GM12878 (cell line): ENCODE results near the gene AJUBA. TPM values are rescaled to one million over a fixed set of nuclear protein-coding genes. Genes with fewer than 3 reads are reported as not detected.
A peak's percentile ranks its signal among the peaks of the same experiment; 100 is the strongest.

Experiments used
- ATAC-seq: fragments of 200-7000 bp; cut with Tn5 transposase; 3 replicates; pipeline ENCODE4 v1.9.1; 2020; ENCODE audit warnings: mild to moderate bottlenecking, moderate library complexity
- BruUV-seq: library from RNA; stranded (reverse); fragments of 400-500 nt; replicated peaks from 2 replicates; lab custom pipeline; 2021; lab: Mats Ljungman, UMichigan
- CTCF ChIA-PET: fragments of 300-600 bp; sonication (Branson Sonifier 250); formaldehyde crosslinking; extraction: SDS; loops from one replicate; lab custom pipeline; 2021; ENCODE audit warnings: inconsistent platforms; lab: Yijun Ruan, JAX
- POLR2A ChIA-PET: fragments of 350-600 bp; formaldehyde crosslinking; extraction: SDS; loops from one replicate; lab custom pipeline; 2021; ENCODE audit warnings: inconsistent platforms; lab: Charles Lee
- RAD21 ChIA-PET: fragments of 300-600 bp; sonication (Branson Sonifier 250); formaldehyde crosslinking; loops from one replicate; lab custom pipeline; 2023; ENCODE audit warnings: antibody characterized with exemption; ENCODE audit not compliant: unreplicated experiment; lab: Charles Lee
- SMC1A ChIA-PET: fragments of 300-600 bp; sonication (Branson Sonifier 250); formaldehyde crosslinking; loops from one replicate; lab custom pipeline; 2023; ENCODE audit not compliant: unreplicated experiment, uncharacterized antibody; lab: Charles Lee
- DNase-seq: peaks from one replicate; pipeline ENCODE4 v3.0.0-alpha.2; 2011; ENCODE audit warnings: low read depth, low spot score
- FAIRE-seq: peaks from 3 replicates; lab custom pipeline; 2011; peaks lifted over from hg19 to GRCh38; lab: Jason Lieb, UNC
- H2AFZ ChIP-seq: 2 replicates; pipeline ENCODE4 v1.6.0; 2011; ENCODE audit warnings: low read depth, low read length, control low read depth; ENCODE audit not compliant: control insufficient read depth
- H3K27ac ChIP-seq: 2 replicates; pipeline ENCODE4 v1.5.1; 2011; ENCODE audit warnings: control low read depth; ENCODE audit not compliant: control insufficient read depth, insufficient read depth
- H3K27me3 ChIP-seq, 2 experiments: replicated peaks in 1 of 2; 2 replicates each; pipeline versions ENCODE4 v1.6.0 to v1.6.1; 2011; ENCODE audit warnings: low read length in 1 of 2; ENCODE audit not compliant: control insufficient read depth in 2 of 2, insufficient read depth in 2 of 2
- H3K36me3 ChIP-seq, 2 experiments: 2 replicates each; pipeline ENCODE4 v1.5.1; 2011; ENCODE audit warnings: low read length in 1 of 2; ENCODE audit not compliant: control insufficient read depth in 2 of 2, insufficient read depth in 2 of 2
- H3K4me1 ChIP-seq: 2 replicates; pipeline ENCODE4 v1.6.1; 2011; ENCODE audit warnings: mild to moderate bottlenecking, low read length, moderate library complexity, mixed read lengths; ENCODE audit not compliant: control insufficient read depth, insufficient read depth
- H3K4me2 ChIP-seq: 2 replicates; pipeline ENCODE4 v1.6.0; 2011; ENCODE audit warnings: control low read depth; ENCODE audit not compliant: control insufficient read depth, insufficient read depth
- H3K4me3 ChIP-seq: fragments of 200-600 bp; sonication (generic); 2 replicates; pipeline ENCODE4 v1.5.1; 2016
- H3K79me2 ChIP-seq: 2 replicates; pipeline ENCODE4 v1.6.0; 2011; ENCODE audit warnings: low read length; ENCODE audit not compliant: control insufficient read depth, insufficient read depth
- H3K9ac ChIP-seq: 2 replicates; pipeline ENCODE4 v1.8.0; 2011; ENCODE audit warnings: low read length, control low read depth, mixed read lengths; ENCODE audit not compliant: control insufficient read depth, insufficient read depth
- H3K9me3 ChIP-seq: replicated peaks from 3 replicates; pipeline ENCODE4 v1.5.1; 2011; ENCODE audit warnings: mild to moderate bottlenecking, low read length; ENCODE audit not compliant: control insufficient read depth, insufficient read depth
- H4K20me1 ChIP-seq: 2 replicates; pipeline ENCODE4 v1.6.0; 2011; ENCODE audit not compliant: control insufficient read depth, insufficient read depth
- CBX3 ChIP-seq: fragments of 200-600 bp; sonication (generic); IDR thresholded peaks from 2 replicates; pipeline ENCODE4 v1.6.1; 2016; ENCODE audit warnings: low read depth, borderline replicate concordance
- CHD1 ChIP-seq: IDR thresholded peaks from 2 replicates; pipeline ENCODE4 v1.6.1; 2012; ENCODE audit warnings: low read depth, low read length, improper control_type of control experiment
- CREM ChIP-seq: IDR thresholded peaks from 2 replicates; pipeline ENCODE4 v1.6.1; 2014; ENCODE audit warnings: antibody characterized with exemption, low read depth
- HCFC1 ChIP-seq: fragments of 150-350 bp; IDR thresholded peaks from 2 replicates; pipeline ENCODE4 v1.6.1; 2014; ENCODE audit warnings: low read length
- KLF5 ChIP-seq: fragments of 450-650 bp; IDR thresholded peaks from 2 replicates; pipeline ENCODE4 v1.6.1; 2014; ENCODE audit warnings: mild to moderate bottlenecking; ENCODE audit not compliant: partially characterized antibody
- NR2C1 ChIP-seq: fragments of 450-650 bp; IDR thresholded peaks from 2 replicates; pipeline ENCODE4 v1.6.1; 2017; ENCODE audit warnings: antibody characterized with exemption, mild to moderate bottlenecking, moderate library complexity
- POU2F2 ChIP-seq: IDR thresholded peaks from 3 replicates; pipeline ENCODE4 v1.6.1; 2011; ENCODE audit warnings: low read depth, mild to moderate bottlenecking, low read length, borderline replicate concordance
- RUNX3 ChIP-seq: IDR thresholded peaks from 2 replicates; pipeline ENCODE4 v1.6.1; 2012; ENCODE audit warnings: low read length, inconsistent platforms
- SRF ChIP-seq, 2 experiments: IDR thresholded peaks; 2 replicates each; pipeline ENCODE4 v1.6.1; 2011; ENCODE audit warnings: low read depth in 2 of 2, low read length in 2 of 2, mild to moderate bottlenecking in 1 of 2, moderate library complexity in 1 of 2
- WRNIP1 ChIP-seq: IDR thresholded peaks from 2 replicates; pipeline ENCODE4 v1.6.1; 2011; ENCODE audit warnings: low read depth, low read length, improper control_type of control experiment, borderline replicate concordance
- ZNF24 ChIP-seq: fragments of 450-650 bp; IDR thresholded peaks from 2 replicates; pipeline ENCODE4 v1.6.1; 2017; ENCODE audit warnings: antibody characterized with exemption, mild to moderate bottlenecking
- ZZZ3 ChIP-seq: IDR thresholded peaks from 2 replicates; pipeline ENCODE4 v1.6.1; 2011; ENCODE audit warnings: low read depth; ENCODE audit not compliant: control insufficient read depth, insufficient read length
- WGBS: methylation state at CpG from one replicate; pipeline ENCODE4 v1.1.6; 2016; ENCODE audit warnings: low lambda C conversion rate; ENCODE audit not compliant: insufficient replicate concordance, insufficient coverage; ENCODE audit errors: missing lambda C conversion rate; 5-methylcytosine and 5-hydroxymethylcytosine counted together
- in situ Hi-C: fragments of 300-500 bp; cut with MboI; formaldehyde crosslinking; loops from 9 replicates; pipeline ENCODE4 v1.14.3; 2018; ENCODE audit warnings: mixed read lengths
- intact Hi-C: fragments of 100-400 bp; cut with micrococcal nuclease; formaldehyde crosslinking; loops from one replicate; pipeline ENCODE4 v1.14.2; 2022; ENCODE audit not compliant: unreplicated experiment
- polyA plus RNA-seq, 11 experiments: library from polyadenylated mRNA; depleted of rRNA in 4 of 11; unstranded in 6 of 11; stranded (reverse) in 5 of 11; fragments of >200 nt; fragmentation: Nextera tagmentation in 4 of 11; fragmentation: Illumina TruSeq in 1 of 11; extraction: Ambion mirVana in 4 of 11; extraction: Trizol in 1 of 11; gene quantifications; 1 replicate in 1 of 11; 2 replicates in 10 of 11; pipeline versions ENCODE4 v1.2.1 to v1.2.3, GENCODE V29; 2011 to 2016; ENCODE audit warnings: inconsistent platforms in 2 of 11, missing spikeins in 2 of 11, low read depth in 1 of 11
- total RNA-seq, 4 experiments: library from RNA; depleted of rRNA in 3 of 4; stranded (reverse); fragments of >200 nt in 3 of 4; fragmentation: Illumina TruSeq in 1 of 4; extraction: Trizol in 1 of 4; gene quantifications; 2 replicates each; pipeline versions ENCODE4 v1.2.1 to v1.2.3, GENCODE V29; 2013 to 2021
- TF ChIP-seq, protein P1 (sequence below): fragments of 450-650 bp; IDR thresholded peaks from 2 replicates; pipeline ENCODE4 v1.6.1; 2017; ENCODE audit warnings: mild to moderate bottlenecking, moderate library complexity
- TF ChIP-seq, protein P2 (sequence below): fragments of 450-650 bp; formaldehyde crosslinking; IDR thresholded peaks from 2 replicates; pipeline ENCODE4 v1.5.0; 2022; ENCODE audit warnings: mild to moderate bottlenecking, missing genetic modification characterization

The AJUBA gene
- total and polyA plus RNA-seq, 10 of the 15 experiments (the other 5 are each of a cell fraction or from before 2014, with no cell fraction given) = 0.03 to 18.1 (median 0.36) TPM; not detected in 1

DNA sequence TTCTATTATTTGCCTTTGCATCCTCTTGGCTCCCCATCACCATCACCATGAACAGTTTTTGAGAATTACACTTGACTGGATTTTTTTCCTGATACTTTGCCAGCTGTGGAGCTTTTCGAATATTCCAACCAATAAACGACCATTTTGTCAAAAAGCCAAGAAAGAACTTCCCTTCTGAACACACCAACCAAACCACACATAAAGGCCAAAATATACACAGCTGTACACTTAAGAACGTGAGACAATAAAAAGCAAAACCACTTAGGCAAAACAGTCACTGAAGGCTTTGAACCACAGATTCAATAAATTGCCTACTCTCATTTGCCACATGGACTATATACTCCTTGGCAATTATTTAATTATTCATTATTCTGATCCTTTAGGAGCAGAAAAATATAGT lies 26.5 kb upstream of the AJUBA start (continued):
- TF ChIP-seq, protein P1, sequence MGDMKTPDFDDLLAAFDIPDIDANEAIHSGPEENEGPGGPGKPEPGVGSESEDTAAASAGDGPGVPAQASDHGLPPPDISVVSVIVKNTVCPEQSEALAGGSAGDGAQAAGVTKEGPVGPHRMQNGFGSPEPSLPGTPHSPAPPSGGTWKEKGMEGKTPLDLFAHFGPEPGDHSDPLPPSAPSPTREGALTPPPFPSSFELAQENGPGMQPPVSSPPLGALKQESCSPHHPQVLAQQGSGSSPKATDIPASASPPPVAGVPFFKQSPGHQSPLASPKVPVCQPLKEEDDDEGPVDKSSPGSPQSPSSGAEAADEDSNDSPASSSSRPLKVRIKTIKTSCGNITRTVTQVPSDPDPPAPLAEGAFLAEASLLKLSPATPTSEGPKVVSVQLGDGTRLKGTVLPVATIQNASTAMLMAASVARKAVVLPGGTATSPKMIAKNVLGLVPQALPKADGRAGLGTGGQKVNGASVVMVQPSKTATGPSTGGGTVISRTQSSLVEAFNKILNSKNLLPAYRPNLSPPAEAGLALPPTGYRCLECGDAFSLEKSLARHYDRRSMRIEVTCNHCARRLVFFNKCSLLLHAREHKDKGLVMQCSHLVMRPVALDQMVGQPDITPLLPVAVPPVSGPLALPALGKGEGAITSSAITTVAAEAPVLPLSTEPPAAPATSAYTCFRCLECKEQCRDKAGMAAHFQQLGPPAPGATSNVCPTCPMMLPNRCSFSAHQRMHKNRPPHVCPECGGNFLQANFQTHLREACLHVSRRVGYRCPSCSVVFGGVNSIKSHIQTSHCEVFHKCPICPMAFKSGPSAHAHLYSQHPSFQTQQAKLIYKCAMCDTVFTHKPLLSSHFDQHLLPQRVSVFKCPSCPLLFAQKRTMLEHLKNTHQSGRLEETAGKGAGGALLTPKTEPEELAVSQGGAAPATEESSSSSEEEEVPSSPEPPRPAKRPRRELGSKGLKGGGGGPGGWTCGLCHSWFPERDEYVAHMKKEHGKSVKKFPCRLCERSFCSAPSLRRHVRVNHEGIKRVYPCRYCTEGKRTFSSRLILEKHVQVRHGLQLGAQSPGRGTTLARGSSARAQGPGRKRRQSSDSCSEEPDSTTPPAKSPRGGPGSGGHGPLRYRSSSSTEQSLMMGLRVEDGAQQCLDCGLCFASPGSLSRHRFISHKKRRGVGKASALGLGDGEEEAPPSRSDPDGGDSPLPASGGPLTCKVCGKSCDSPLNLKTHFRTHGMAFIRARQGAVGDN = 0 out of 2 replicates have a peak, but pooled peaks have one; percentile 15
- peak; percentile 64 for TF ChIP-seq RUNX3

DNA sequence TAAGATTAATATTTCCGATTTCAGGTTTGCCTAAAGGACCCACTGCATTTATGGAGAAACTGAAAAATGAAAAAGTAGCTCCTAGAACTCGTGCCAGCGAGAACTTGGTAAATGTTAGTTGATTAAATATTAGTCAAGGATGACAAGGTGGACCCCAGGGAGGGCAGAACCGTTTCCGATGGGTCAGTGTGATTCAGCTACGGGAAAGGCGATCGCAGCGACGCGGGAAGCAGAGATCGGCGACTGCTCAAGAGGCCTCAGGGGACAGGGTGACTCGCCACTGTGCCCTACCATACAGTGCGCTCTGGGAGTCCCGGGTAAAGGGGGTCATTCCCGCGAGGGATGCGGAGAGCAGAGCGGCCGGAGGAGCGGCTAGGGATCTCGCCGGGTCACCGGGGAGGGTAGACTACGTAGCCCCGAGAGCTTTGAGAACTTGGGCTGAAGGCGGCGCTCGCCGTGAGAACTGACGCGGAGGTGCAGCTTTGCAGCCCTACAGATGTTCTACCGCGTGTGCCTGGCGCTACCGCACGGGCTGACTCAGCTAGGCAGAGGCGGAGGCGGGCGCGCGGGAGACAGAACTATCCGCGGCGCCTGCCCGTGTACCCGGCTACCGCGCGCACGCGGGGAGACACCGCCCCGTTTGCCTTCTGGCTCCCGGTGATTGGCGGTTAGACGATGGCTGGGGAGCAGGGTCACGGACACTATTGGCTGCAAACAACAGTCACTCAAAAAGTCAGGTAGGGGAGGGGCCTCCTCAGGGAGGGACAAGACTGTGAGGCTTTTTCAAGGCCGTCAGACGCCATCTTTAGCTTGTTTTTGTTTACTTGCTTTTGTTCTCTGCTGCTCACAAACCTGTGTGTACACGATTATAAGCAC lies 24.4 kb upstream of the AJUBA start:
- intact Hi-C loops (no loop called here), in situ Hi-C loops (no loop called here)
- peak; percentile 96 for DNase-seq
- TSS peak; percentile 4 for BruUV-seq
- H3K4me3 ChIP-seq = peak overlapping the region; percentile 71
- peak overlapping the region; percentile 91 for H3K27ac ChIP-seq
- ChIA-PET SMC1A (interaction anchor here (0.6 to 3.8 kb wide), 26 partner anchors 8 to 407 kb away, joined by 3 to 67 read pairs (median 5); partner anchors contain the start of genes ACIN1, AJUBA, C14orf119 and HAUS4), POLR2A (interaction anchor here (0.6 to 3.2 kb wide), 30 partner anchors 9 to 315 kb away, joined by 3 to 29 read pairs (median 4); partner anchors contain the start of genes ACIN1, C14orf119, LRP10 and PABPN1), RAD21 (interaction anchor here (0.6 to 3.0 kb wide), 20 partner anchors 9 to 114 kb away, joined by 3 to 37 read pairs (median 6); partner anchors contain the start of genes ACIN1, C14orf119, CDH24 and PRMT5), CTCF (interaction anchor here (0.6 to 4.1 kb wide), 31 partner anchors 8 to 1301 kb away, joined by 3 to 108 read pairs (median 6); partner anchors contain the start of genes ACIN1, CDH24, HAUS4 and PRMT5)
- no peaks in the 10 kb centered on the region for H4K20me1 ChIP-seq
- no peaks in the 10 kb centered on the region for H3K9me3 ChIP-seq
- no peaks in the 10 kb centered on the region for H3K36me3 ChIP-seq
- peaks cover 9% of the 10 kb centered on the region for H3K79me2 ChIP-seq
- peak overlapping the region; percentile 89 for H3K4me2 ChIP-seq
- H3K27me3 ChIP-seq = no peaks in the 10 kb centered on the region
- peak overlapping the region; percentile 77 for H2AFZ ChIP-seq
- WGBS = under 1% methylated on average over 62 of the region's 62 CpGs
- peak overlapping the region; percentile 82 for H3K9ac ChIP-seq
- peaks cover 21% of the 10 kb centered on the region for H3K4me1 ChIP-seq
- FAIRE-seq = peak; percentile 99
- ATAC-seq = peak; percentile 98
- no peak for TF ChIP-seq CHD1
- no peak for TF ChIP-seq WRNIP1
- no peak for TF ChIP-seq NR2C1
- 0 out of 2 replicates have a peak, but pooled peaks have one; percentile 43 for TF ChIP-seq CREM
- TF ChIP-seq SRF (IDR thresholded peaks at IDR 0.05; ENCODE audit: low read depth in 2 of 2, low read length in 2 of 2) = no peak
- TF ChIP-seq KLF5 = no peak
- peak; percentile 33; the same call in 1 of the 2 replicates for TF ChIP-seq HCFC1
- TF ChIP-seq ZNF24 = no peak
- TF ChIP-seq, protein P2, sequence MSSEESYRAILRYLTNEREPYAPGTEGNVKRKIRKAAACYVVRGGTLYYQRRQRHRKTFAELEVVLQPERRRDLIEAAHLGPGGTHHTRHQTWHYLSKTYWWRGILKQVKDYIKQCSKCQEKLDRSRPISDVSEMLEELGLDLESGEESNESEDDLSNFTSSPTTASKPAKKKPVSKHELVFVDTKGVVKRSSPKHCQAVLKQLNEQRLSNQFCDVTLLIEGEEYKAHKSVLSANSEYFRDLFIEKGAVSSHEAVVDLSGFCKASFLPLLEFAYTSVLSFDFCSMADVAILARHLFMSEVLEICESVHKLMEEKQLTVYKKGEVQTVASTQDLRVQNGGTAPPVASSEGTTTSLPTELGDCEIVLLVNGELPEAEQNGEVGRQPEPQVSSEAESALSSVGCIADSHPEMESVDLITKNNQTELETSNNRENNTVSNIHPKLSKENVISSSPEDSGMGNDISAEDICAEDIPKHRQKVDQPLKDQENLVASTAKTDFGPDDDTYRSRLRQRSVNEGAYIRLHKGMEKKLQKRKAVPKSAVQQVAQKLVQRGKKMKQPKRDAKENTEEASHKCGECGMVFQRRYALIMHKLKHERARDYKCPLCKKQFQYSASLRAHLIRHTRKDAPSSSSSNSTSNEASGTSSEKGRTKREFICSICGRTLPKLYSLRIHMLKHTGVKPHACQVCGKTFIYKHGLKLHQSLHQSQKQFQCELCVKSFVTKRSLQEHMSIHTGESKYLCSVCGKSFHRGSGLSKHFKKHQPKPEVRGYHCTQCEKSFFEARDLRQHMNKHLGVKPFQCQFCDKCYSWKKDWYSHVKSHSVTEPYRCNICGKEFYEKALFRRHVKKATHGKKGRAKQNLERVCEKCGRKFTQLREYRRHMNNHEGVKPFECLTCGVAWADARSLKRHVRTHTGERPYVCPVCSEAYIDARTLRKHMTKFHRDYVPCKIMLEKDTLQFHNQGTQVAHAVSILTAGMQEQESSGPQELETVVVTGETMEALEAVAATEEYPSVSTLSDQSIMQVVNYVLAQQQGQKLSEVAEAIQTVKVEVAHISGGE (CRISPR knock-in tag) = no peak
- no peak; the same call in 1 of the 3 replicates for TF ChIP-seq POU2F2
- TF ChIP-seq CBX3 = no peak
- TF ChIP-seq ZZZ3 = no peak
